Karpas-422 (cell line): ENCODE measurements around the gene WWP2. TPM values are rescaled to one million over a fixed set of nuclear protein-coding genes. Genes with fewer than 3 reads are reported as not detected.
"Not testable (repeated sequence)": the region's sequence is repeated elsewhere in the genome, so short reads cannot be mapped to it uniquely, and the experiment has no call there.

Source experiments
- DNase-seq: peaks from one replicate; pipeline ENCODE4 v3.0.0-alpha.2; 2015
- H2AFZ ChIP-seq: fragments of 200-600 bp; sonication (generic); 2 replicates; pipeline ENCODE4 v1.6.1; 2014; ENCODE audit warnings: antibody characterized with exemption, low read length, mixed read lengths
- H3K27ac ChIP-seq: fragments of 200-600 bp; sonication (generic); 2 replicates; pipeline ENCODE4 v1.5.1; 2014; ENCODE audit warnings: mild to moderate bottlenecking, low read length, moderate library complexity
- H3K27me3 ChIP-seq: fragments of 200-600 bp; sonication (generic); 2 replicates; pipeline ENCODE4 v1.6.1; 2014; ENCODE audit warnings: low read length, mixed read lengths
- H3K36me3 ChIP-seq: fragments of 200-600 bp; sonication (generic); 2 replicates; pipeline ENCODE4 v1.6.1; 2014; ENCODE audit warnings: low read length, mixed read lengths; ENCODE audit not compliant: insufficient read depth
- H3K4me1 ChIP-seq: fragments of 200-600 bp; sonication (generic); 2 replicates; pipeline ENCODE4 v1.6.1; 2014; ENCODE audit warnings: mild to moderate bottlenecking, low read length, mixed read lengths
- H3K4me2 ChIP-seq: fragments of 200-600 bp; sonication (generic); 2 replicates; pipeline ENCODE4 v1.6.1; 2014; ENCODE audit warnings: low read length, low read depth, mild to moderate bottlenecking; ENCODE audit not compliant: poor library complexity, severe bottlenecking
- H3K4me3 ChIP-seq: fragments of 200-600 bp; sonication (generic); 2 replicates; pipeline ENCODE4 v1.5.1; 2014; ENCODE audit warnings: mild to moderate bottlenecking, antibody characterized with exemption, low read length, mixed read lengths
- H3K79me2 ChIP-seq: fragments of 200-600 bp; sonication (generic); 2 replicates; pipeline ENCODE4 v1.6.1; 2014; ENCODE audit warnings: mild to moderate bottlenecking, low read length, mixed read lengths
- H3K9ac ChIP-seq: fragments of 200-600 bp; sonication (generic); 2 replicates; pipeline ENCODE4 v1.6.0; 2014; ENCODE audit warnings: low read length
- H3K9me2 ChIP-seq: fragments of 200-600 bp; sonication (generic), shearing (Covaris generic); replicated peaks from 2 replicates; pipeline ENCODE4 v1.6.0; 2014; ENCODE audit warnings: mild to moderate bottlenecking, low read length, moderate library complexity; ENCODE audit not compliant: insufficient read depth
- H3K9me3 ChIP-seq: fragments of 300-700, 200-600 bp; sonication (generic); 2 replicates; pipeline ENCODE4 v1.6.1; 2014; ENCODE audit warnings: low read length, mixed read lengths
- H4K20me1 ChIP-seq: fragments of 200-600 bp; sonication (generic); 2 replicates; pipeline ENCODE4 v1.6.1; 2014; ENCODE audit warnings: mild to moderate bottlenecking, antibody characterized with exemption, low read length, low read depth; ENCODE audit not compliant: insufficient read depth
- total RNA-seq: library from RNA; depleted of rRNA; stranded (reverse); fragments of >200 nt; shearing (Covaris generic); gene quantifications from 2 replicates; pipeline ENCODE4 v1.2.3, GENCODE V29; 2014; ENCODE audit warnings: low replicate concordance

WWP2 gene
- total RNA-seq, 1 experiment from 2014 or later: 30.7 TPM

- Histone ChIP-seq H2AFZ (no peak overlapping the region), H3K27me3 (no peaks in the 10 kb centered on the region), H3K9me3 (no peaks in the 10 kb centered on the region), H3K4me2 (no peak overlapping the region), H3K9me2 (no peaks in the 10 kb centered on the region), H3K27ac (no peak overlapping the region), H3K4me1 (no peaks in the 10 kb centered on the region), H3K79me2 (peaks cover 8% of the 10 kb centered on the region), H3K9ac (no peak overlapping the region), H3K36me3 (no peaks in the 10 kb centered on the region), H3K4me3 (no peak overlapping the region), H4K20me1 (no peaks in the 10 kb centered on the region)
- no peak for DNase-seq
Observed at GRCh38 chr16:69853481-69853880, 91.3 kb downstream of the WWP2 start.

DNA sequence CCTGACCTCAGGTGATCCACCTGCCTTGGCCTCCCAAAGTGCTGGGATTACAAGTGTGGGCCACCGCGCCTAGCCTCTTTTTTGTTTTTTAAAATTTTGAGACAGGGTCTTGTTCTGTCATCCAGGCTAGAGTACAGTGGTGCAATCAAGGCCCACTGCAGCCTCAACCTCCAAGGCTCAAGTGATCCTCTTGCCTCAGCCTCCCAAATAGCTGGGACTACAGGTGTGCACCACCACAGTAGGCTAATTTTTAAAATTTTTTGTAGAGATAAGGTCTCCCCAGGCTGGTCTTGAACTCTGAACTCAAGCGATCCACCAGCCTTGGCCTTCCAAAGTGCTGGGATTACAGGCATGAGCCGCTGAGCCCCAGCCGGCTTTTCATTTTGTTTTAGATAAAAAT lies 92.6 kb downstream of the WWP2 start:
- H2AFZ ChIP-seq, H3K9me2 ChIP-seq, H3K27me3 ChIP-seq, H3K36me3 ChIP-seq, H3K4me3 ChIP-seq, H3K27ac ChIP-seq, H4K20me1 ChIP-seq, DNase-seq, H3K79me2 ChIP-seq, H3K4me2 ChIP-seq, H3K9ac ChIP-seq, H3K9me3 ChIP-seq: not testable (repeated sequence)
- H3K4me1 ChIP-seq: peaks cover 10% of the 10 kb centered on the region

- H3K9ac ChIP-seq: no peak overlapping the region
Observed at GRCh38 chr16:69855592-69855991, 93.5 kb downstream of the WWP2 start.

DNA sequence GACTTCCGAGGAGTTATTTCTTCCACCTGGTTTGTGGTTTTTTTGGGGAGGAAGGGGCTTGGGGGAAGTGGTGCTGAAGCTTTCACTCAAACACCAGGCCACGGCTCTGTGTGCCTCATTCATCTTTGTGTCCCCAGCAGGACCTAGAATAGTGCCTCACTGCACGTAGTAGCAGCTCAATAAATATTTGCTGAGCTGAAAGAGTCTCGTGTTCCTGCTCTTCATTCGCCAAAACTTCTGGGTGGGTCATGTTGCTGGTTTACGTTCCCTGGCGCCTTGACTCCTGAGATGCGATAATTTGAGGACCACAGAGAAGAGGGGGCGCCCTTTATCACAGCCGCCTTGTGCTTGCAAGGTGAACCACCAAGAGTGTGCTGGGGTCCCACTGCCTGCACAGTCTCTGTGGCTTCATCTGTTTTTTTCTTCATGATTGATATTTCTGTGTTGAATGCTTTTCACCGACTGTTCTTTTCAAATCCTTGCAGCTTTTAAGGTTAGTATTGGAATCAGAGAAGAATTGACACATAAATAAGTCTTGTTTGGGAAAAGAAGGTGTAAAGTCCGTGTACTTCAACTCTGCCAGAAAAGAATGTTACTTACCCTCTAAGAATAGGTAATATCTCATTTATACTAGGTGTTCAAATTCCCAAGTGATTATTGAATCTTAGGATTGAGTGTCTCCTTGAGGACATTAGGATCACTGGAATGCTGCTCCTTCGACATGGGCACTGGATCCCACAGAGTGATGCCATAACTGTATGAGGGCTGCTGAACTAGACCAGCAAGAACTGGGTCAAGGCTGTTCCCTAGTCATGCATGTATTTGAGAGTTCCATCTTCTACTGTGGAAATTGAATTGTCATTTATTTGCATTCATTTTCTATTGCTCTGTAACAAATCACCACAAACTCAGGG lies 96.3 kb downstream of the WWP2 start:
- H3K9me2 ChIP-seq: no peaks in the 10 kb centered on the region
- DNase-seq: no peak
- H3K4me1 ChIP-seq: peaks cover 10% of the 10 kb centered on the region
- no peak overlapping the region for H3K4me3 ChIP-seq
- no peaks in the 10 kb centered on the region for H4K20me1 ChIP-seq
- H3K79me2 ChIP-seq: peaks cover 8% of the 10 kb centered on the region
- H3K36me3 ChIP-seq: no peaks in the 10 kb centered on the region
- H3K27ac ChIP-seq: no peak overlapping the region
- H3K9ac ChIP-seq: peak overlapping the region; percentile 6; the same call in 1 of the 2 replicates
- H3K4me2 ChIP-seq: no peak overlapping the region
- no peak overlapping the region for H2AFZ ChIP-seq
- no peaks in the 10 kb centered on the region for H3K9me3 ChIP-seq
- H3K27me3 ChIP-seq: no peaks in the 10 kb centered on the region

More at GRCh38 chr16:69855592-69855991, 93.5 kb downstream of the WWP2 start:
- Histone ChIP-seq H4K20me1 (no peaks in the 10 kb centered on the region), H3K4me3 (no peak overlapping the region), H3K36me3 (no peaks in the 10 kb centered on the region), H3K9me3 (no peaks in the 10 kb centered on the region), H3K27ac (no peak overlapping the region), H3K27me3 (no peaks in the 10 kb centered on the region), H2AFZ (no peak overlapping the region), H3K4me1 (peaks cover 10% of the 10 kb centered on the region), H3K9me2 (no peaks in the 10 kb centered on the region), H3K79me2 (peaks cover 8% of the 10 kb centered on the region), H3K4me2 (no peak overlapping the region)
- DNase-seq: no peak

DNA sequence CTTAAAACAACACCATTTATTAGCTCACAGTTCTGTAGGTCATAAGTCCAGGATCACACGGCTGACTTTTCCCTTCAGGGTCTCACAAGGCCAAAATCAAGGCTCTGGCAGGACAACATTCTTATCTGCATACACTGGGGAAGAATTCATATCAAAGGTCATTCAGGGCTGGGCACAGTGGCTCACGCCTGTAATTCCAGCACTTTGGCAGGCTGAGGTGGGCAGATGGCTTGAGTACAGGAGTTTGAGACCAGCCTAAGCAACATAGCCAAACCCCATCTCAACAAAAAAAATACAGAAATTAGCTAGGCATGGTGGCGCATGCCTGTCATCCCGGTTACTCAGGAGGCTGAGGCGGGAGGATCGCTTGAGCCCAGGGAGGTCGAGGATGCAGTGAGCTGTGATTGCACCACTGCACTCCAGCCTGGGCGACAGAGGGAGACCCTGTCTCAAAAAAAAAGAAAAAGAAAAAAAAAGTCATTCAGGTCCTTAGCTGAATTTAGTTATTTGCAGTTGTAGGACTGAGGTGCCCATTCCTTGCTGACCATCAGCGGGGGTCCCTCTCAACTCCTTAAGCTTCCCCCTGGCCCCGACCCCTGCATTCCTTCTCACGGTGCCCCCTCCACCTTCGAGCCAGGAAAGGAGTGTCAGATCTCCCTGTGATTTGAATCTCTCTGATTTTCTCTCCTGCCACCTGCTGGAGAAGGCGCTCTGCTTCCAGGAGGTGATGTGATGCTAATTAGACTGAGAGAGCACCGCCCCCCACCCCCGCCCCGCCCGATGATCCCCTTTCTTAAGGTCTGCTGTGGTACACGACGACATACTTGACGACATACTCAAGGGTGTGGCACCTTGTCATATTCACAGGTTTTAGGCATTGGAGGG lies 97.2 kb downstream of the WWP2 start:
- peak; percentile 85 for DNase-seq
- H3K9ac ChIP-seq: peak overlapping the region; percentile 6; the same call in 1 of the 2 replicates
- H3K9me2 ChIP-seq: no peaks in the 10 kb centered on the region
- H3K27ac ChIP-seq: no peak overlapping the region
- H3K27me3 ChIP-seq: no peaks in the 10 kb centered on the region
- no peaks in the 10 kb centered on the region for H3K36me3 ChIP-seq
- H3K79me2 ChIP-seq: peaks cover 3% of the 10 kb centered on the region; the same call in 1 of the 2 replicates
- H2AFZ ChIP-seq: no peak overlapping the region
- peaks cover 13% of the 10 kb centered on the region for H3K4me1 ChIP-seq
- peak overlapping the region; percentile 25 for H3K4me2 ChIP-seq
- H3K9me3 ChIP-seq: no peaks in the 10 kb centered on the region
- no peak overlapping the region; the same call in 1 of the 2 replicates for H3K4me3 ChIP-seq
- H4K20me1 ChIP-seq: no peaks in the 10 kb centered on the region

GRCh38 chr16:69860233-69861231 lies 98.4 kb downstream of the WWP2 start:
- Histone ChIP-seq H3K79me2 (peaks cover 5% of the 10 kb centered on the region; the same call in 1 of the 2 replicates), H3K27me3 (no peaks in the 10 kb centered on the region), H3K9me2 (no peaks in the 10 kb centered on the region), H3K9ac (no peak overlapping the region), H4K20me1 (no peaks in the 10 kb centered on the region), H3K4me3 (no peak overlapping the region), H3K36me3 (no peaks in the 10 kb centered on the region), H2AFZ (no peak overlapping the region), H3K4me1 (peaks cover 13% of the 10 kb centered on the region), H3K9me3 (no peaks in the 10 kb centered on the region), H3K4me2 (no peak overlapping the region), H3K27ac (no peak overlapping the region)
- DNase-seq: no peak

GRCh38 chr16:69861292-69862030 lies 99.3 kb downstream of the WWP2 start:
- Histone ChIP-seq H4K20me1 (no peaks in the 10 kb centered on the region), H2AFZ (no peak overlapping the region), H3K27me3 (no peaks in the 10 kb centered on the region), H3K79me2 (peaks cover 6% of the 10 kb centered on the region; the same call in 1 of the 2 replicates), H3K9me2 (no peaks in the 10 kb centered on the region), H3K4me3 (no peak overlapping the region), H3K4me1 (peaks cover 13% of the 10 kb centered on the region), H3K9me3 (no peaks in the 10 kb centered on the region), H3K9ac (no peak overlapping the region), H3K27ac (no peak overlapping the region), H3K4me2 (no peak overlapping the region), H3K36me3 (no peaks in the 10 kb centered on the region)
- no peak for DNase-seq
